ENCODE data around the gene ZNF772. TPM values are rescaled to one million over a fixed set of nuclear protein-coding genes. Genes with fewer than 3 reads are reported as not detected.
"Not testable (repeated sequence)": the region's sequence is repeated elsewhere in the genome, so short reads cannot be mapped to it uniquely, and the experiment has no call there.

The ZNF772 gene
- total RNA-seq (2021; ENCODE audit: unreplicated experiment), result 0.37 TPM
- polyA plus RNA-seq (2012), result 0.11 and 0.20 TPM in 2 replicates
- percentile 33 among the genes with signal in this experiment for Bru-seq, nascent RNA
- BruChase-seq, experiment 1, labeled RNA remaining after a 6-hour chase, result percentile 33 among the genes with signal in this experiment
- BruChase-seq, experiment 2, labeled RNA remaining after a 2-hour chase, result percentile 47 among the genes with signal in this experiment
- long read RNA-seq, partial matches to known transcripts, result 0 of 1 reads
- long read RNA-seq, other reads (novel, unspliced or antisense), result 0 of 1 reads

DNA sequence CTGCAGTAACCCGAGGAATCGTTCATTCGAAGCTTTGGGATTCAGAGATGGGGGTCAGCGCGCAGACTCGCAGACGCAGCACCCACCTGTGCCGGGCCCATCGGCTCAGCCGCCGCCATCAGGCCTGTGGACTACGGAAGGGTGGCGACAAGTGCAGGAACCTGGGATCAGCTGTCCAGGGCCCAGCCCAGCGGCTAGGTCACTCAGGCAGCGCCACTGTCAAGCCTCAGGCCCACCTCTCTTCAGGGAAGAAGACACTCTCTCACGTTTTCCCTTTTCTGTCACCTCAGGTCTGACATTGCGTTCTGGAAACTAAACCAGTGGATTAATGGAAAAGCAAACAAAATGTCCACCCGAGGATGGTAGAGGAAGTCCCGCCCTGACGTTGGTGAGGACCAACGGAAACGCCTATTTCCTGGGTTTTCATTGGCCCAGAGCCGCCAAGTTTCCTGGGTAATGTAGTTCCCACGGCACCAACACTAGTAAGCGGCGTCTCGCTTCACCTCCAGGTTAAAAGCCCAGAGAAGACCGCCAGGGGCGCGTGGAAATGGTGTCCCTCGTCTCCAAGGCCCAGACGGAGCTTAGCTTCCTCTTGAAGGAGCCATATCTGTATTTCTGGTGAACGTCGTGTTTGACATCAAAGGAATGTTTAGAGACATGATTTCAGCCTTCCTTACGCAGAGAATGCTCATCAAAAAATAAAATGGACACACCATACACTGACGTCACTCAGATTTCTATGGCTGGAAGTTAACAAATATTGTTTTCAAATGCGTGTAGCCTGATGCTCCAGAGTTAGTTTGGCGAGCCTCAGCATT, at the start of gene ZNF772:
Gene ZNF772 (minus strand): TSS at position 376 of the 818 bp plus-strand sequence. CDS start 257 bp downstream, at position 119.
- ChIA-PET POLR2A (no interaction called here), RAD21 (ENCODE audit: low non-redundant PET in 1 of 2, low total read pairs in 2 of 2, uncharacterized antibody in 2 of 2, unreplicated experiment in 2 of 2) (no interaction called here), CTCF (no interaction called here)
- no peaks in the 10 kb centered on the region for H3K4me1 ChIP-seq (ENCODE audit: control insufficient read depth in 1 of 2, insufficient read depth in 2 of 2, low read length in 2 of 2)
- ATAC-seq (peak; percentile 96), DNase-seq (ENCODE audit: low read depth, low spot score) (peak; percentile 68)
- H3K9me3 ChIP-seq (ENCODE audit: control insufficient read depth in 1 of 2, insufficient read depth in 1 of 2, low read depth in 1 of 2, low read length in 2 of 2), result peaks cover 5 to 22% of the 10 kb centered on the region in 2 experiments; a peak in 2 of 4 replicates
- H4K20me1 ChIP-seq (ENCODE audit: insufficient read depth), result no peaks in the 10 kb centered on the region
- no TSS peak for BruUV-seq (replicated peaks)
- H3K9me2 ChIP-seq (ENCODE audit: insufficient read depth), result no peaks in the 10 kb centered on the region
- H3K4me2 ChIP-seq (ENCODE audit: low read length), result peak within 1 kb of the TSS; percentile 43
- intact Hi-C loops (cut with micrococcal nuclease), result no loop called here
- H2AFZ ChIP-seq (ENCODE audit: low read depth, low read length, poor library complexity, severe bottlenecking), result no peak within 1 kb of the TSS
- peak within 1 kb of the TSS; percentile 6 to 22; a peak in 3 of 4 replicates for H3K4me3 ChIP-seq (replicated peaks in 1 of 2; ENCODE audit: low read depth in 1 of 2, low read length in 2 of 2)
- no peak within 1 kb of the TSS for H3K27ac ChIP-seq (ENCODE audit: low read depth, low read length)
- H3K36me3 ChIP-seq (ENCODE audit: control insufficient read depth in 1 of 2, insufficient read depth in 2 of 2, low read length in 2 of 2), result no peaks in the 10 kb centered on the region
- no peak for TF ChIP-seq FOSL1 (IDR thresholded peaks at IDR 0.05; ENCODE audit: low read depth)
- TF ChIP-seq YY1 (IDR thresholded peaks at IDR 0.05; ENCODE audit: extremely low read depth, insufficient replicate concordance, low read depth, low read length), result no peak
- no peak for TF ChIP-seq MAX (IDR thresholded peaks at IDR 0.05)
- TF ChIP-seq, protein P1, sequence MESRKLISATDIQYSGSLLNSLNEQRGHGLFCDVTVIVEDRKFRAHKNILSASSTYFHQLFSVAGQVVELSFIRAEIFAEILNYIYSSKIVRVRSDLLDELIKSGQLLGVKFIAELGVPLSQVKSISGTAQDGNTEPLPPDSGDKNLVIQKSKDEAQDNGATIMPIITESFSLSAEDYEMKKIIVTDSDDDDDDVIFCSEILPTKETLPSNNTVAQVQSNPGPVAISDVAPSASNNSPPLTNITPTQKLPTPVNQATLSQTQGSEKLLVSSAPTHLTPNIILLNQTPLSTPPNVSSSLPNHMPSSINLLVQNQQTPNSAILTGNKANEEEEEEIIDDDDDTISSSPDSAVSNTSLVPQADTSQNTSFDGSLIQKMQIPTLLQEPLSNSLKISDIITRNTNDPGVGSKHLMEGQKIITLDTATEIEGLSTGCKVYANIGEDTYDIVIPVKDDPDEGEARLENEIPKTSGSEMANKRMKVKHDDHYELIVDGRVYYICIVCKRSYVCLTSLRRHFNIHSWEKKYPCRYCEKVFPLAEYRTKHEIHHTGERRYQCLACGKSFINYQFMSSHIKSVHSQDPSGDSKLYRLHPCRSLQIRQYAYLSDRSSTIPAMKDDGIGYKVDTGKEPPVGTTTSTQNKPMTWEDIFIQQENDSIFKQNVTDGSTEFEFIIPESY (IDR thresholded peaks at IDR 0.05; ENCODE audit: extremely low read depth, insufficient replicate concordance, low read length), result no peak
- TF ChIP-seq JUND (IDR thresholded peaks at IDR 0.05), result no peak
- TF ChIP-seq CBX3 (IDR thresholded peaks at IDR 0.05; ENCODE audit: low read depth), result 0 out of 2 replicates have a peak, but pooled peaks have one; percentile 23
- peak; percentile 36; the same call in 1 of the 2 replicates for TF ChIP-seq SP1 (IDR thresholded peaks at IDR 0.05; ENCODE audit: low read depth)
- peak in 2 of 3 experiments; percentile 39 to 44; a peak in 4 of 6 replicates for TF ChIP-seq CTCF (IDR thresholded peaks at IDR 0.05 in 2 of 3, conservative IDR thresholded peaks at IDR 0.05 in 1 of 3; ENCODE audit: borderline replicate concordance in 1 of 3, insufficient read depth in 1 of 3, low read depth in 2 of 3, low read length in 2 of 3)
- H3K27me3 ChIP-seq (ENCODE audit: insufficient read depth, low read length), result no peaks in the 10 kb centered on the region
- no peak within 1 kb of the TSS for H3K9ac ChIP-seq (ENCODE audit: low read length)
- H3K79me2 ChIP-seq (ENCODE audit: insufficient read depth, low read length), result no peaks in the 10 kb centered on the region

DNA sequence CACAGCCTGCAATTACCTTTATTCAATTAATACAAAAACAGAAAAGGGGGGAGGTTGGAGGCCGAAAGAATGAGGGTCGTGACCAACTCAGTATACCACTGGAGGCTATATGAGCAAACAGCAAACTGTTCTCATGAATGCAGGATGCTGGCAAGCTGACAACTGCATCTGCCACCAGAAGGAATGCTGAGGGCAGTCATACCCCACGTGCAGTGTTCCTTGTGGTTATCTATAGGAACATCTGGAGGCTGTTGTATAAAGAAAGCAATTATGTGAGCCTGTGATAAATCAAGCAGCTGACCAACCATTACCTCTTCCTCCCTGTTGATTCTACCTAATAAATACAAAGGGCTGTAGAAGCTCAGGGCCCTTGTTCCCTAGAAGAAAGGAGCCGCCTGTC, 40.7 kb upstream of the ZNF772 start:
- ATAC-seq; H3K27ac ChIP-seq (ENCODE audit: low read depth, low read length); POLR2A ChIA-PET; H3K4me1 ChIP-seq (ENCODE audit: control insufficient read depth in 1 of 2, insufficient read depth in 2 of 2, low read length in 2 of 2); intact Hi-C loops (cut with micrococcal nuclease); H3K9ac ChIP-seq (ENCODE audit: low read length); CTCF ChIA-PET; H3K4me2 ChIP-seq (ENCODE audit: low read length); H4K20me1 ChIP-seq (ENCODE audit: insufficient read depth); DNase-seq (ENCODE audit: low read depth, low spot score); H3K9me2 ChIP-seq (ENCODE audit: insufficient read depth); H2AFZ ChIP-seq (ENCODE audit: low read depth, low read length, poor library complexity, severe bottlenecking); H3K36me3 ChIP-seq (ENCODE audit: control insufficient read depth in 1 of 2, insufficient read depth in 2 of 2, low read length in 2 of 2); H3K4me3 ChIP-seq (replicated peaks in 1 of 2; ENCODE audit: low read depth in 1 of 2, low read length in 2 of 2); RAD21 ChIA-PET (ENCODE audit: low non-redundant PET in 1 of 2, low total read pairs in 2 of 2, uncharacterized antibody in 2 of 2, unreplicated experiment in 2 of 2); H3K27me3 ChIP-seq (ENCODE audit: insufficient read depth, low read length); BruUV-seq (replicated peaks); H3K79me2 ChIP-seq (ENCODE audit: insufficient read depth, low read length): not testable (repeated sequence)
- H3K9me3 ChIP-seq (ENCODE audit: control insufficient read depth in 1 of 2, insufficient read depth in 1 of 2, low read depth in 1 of 2, low read length in 2 of 2), result peaks cover 5 to 11% of the 10 kb centered on the region in 2 experiments; a peak in 2 of 4 replicates

All from HCT116 (cell line).